Measurements from ENCODE around the gene DNAH2.

Gene DNAH2

GRCh38 chr17:7836596-7837407 lies 119.3 kb downstream of the DNAH2 start:
- TF ChIP-seq CTCF (IDR thresholded peaks at IDR 0.05; ENCODE audit: insufficient read depth, low read depth, low read length, missing control alignments) = no peak
- peak; percentile 92 for DNase-seq (ENCODE audit: low read depth)
- peak overlapping the region; percentile 90 for H3K4me3 ChIP-seq (ENCODE audit: low read length)

GRCh38 chr17:7837408-7838088 lies 120.0 kb downstream of the DNAH2 start:
- TF ChIP-seq CTCF (IDR thresholded peaks at IDR 0.05; ENCODE audit: insufficient read depth, low read depth, low read length, missing control alignments) = no peak
- peak overlapping the region; percentile 90 for H3K4me3 ChIP-seq (ENCODE audit: low read length)
- DNase-seq (ENCODE audit: low read depth) = peak; percentile 39

GRCh38 chr17:7838090-7839075 lies 120.8 kb downstream of the DNAH2 start:
- H3K4me3 ChIP-seq (ENCODE audit: low read length) = peak overlapping the region; percentile 90
- no peak for TF ChIP-seq CTCF (IDR thresholded peaks at IDR 0.05; ENCODE audit: insufficient read depth, low read depth, low read length, missing control alignments)

GRCh38 chr17:7839190-7839875 lies 121.8 kb downstream of the DNAH2 start:
- no peak for TF ChIP-seq CTCF (IDR thresholded peaks at IDR 0.05; ENCODE audit: insufficient read depth, low read depth, low read length, missing control alignments)
- peak overlapping the region; percentile 90 for H3K4me3 ChIP-seq (ENCODE audit: low read length)
- peak; percentile 87 for DNase-seq (ENCODE audit: low read depth)

More at GRCh38 chr17:7838090-7839075, 120.8 kb downstream of the DNAH2 start:
- DNase-seq (ENCODE audit: low read depth) = peak; percentile 40

GRCh38 chr17:7839876-7840261 lies 122.3 kb downstream of the DNAH2 start:
- no peak overlapping the region for H3K4me3 ChIP-seq (ENCODE audit: low read length)
- peak; percentile 44 for DNase-seq (ENCODE audit: low read depth)
- no peak for TF ChIP-seq CTCF (IDR thresholded peaks at IDR 0.05; ENCODE audit: insufficient read depth, low read depth, low read length, missing control alignments)

- H3K4me3 ChIP-seq (ENCODE audit: low read length) = no peak overlapping the region
- no peak for TF ChIP-seq CTCF (IDR thresholded peaks at IDR 0.05; ENCODE audit: insufficient read depth, low read depth, low read length, missing control alignments)
- no peak for DNase-seq (ENCODE audit: low read depth)
Observed at GRCh38 chr17:7840441-7840840, 122.9 kb downstream of the DNAH2 start.

All from epithelial cell of esophagus (primary cell).